CD4-positive, alpha-beta T cell treated with Interferon gamma for 1 hour (primary cell): ENCODE measurements around the gene PTPRM.

ENCODE experiments used
- DNase-seq: peaks from one replicate; pipeline ENCODE4 v3.0.0-alpha.2; 2020

The PTPRM gene

GRCh38 chr18:7630731-7631442 is 63.8 kb downstream of the PTPRM start:
- no peak for DNase-seq

GRCh38 chr18:7632152-7633098 is 65.3 kb downstream of the PTPRM start:
- no peak for DNase-seq

DNA sequence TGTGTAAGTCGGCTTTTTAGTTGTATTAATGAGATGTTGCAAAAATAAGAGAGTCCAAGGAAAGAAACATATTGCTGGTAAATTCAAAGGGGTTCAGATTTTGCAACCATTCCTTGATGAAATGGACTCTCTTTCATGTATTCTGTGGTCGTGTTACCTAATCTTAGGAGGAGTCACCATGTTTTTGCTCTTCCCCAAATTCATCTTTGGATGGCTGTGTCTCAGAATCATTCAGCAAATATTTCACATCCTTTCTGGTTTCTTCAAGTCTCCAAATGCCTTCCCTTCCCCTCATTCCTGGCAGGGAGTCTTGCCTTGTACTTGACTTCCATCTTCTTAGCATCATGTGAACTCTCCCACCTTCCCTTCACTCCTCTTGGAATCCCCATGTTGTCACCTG is 66.1 kb downstream of the PTPRM start:
- no peak for DNase-seq

GRCh38 chr18:7635948-7636347 is 68.8 kb downstream of the PTPRM start:
- no peak for DNase-seq

DNA sequence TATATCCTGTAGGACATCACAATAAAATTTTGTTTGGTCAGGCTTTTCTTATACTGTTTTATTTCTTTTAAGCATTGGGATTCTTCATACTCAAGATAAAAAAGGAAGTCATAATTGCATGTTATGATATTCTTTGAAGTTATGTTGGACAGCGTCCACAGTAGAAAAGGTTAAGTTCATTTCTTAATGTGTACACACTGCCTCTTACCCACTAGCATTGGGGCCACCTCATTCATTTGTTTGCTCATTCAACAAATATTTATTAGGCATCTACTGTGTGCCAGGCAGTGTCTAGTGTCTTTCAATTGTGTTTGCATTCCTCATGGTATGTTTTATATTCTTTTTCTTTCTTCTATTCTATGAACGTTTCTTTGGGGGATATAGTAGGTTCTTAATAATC is 70.2 kb downstream of the PTPRM start:
- DNase-seq: no peak

DNA sequence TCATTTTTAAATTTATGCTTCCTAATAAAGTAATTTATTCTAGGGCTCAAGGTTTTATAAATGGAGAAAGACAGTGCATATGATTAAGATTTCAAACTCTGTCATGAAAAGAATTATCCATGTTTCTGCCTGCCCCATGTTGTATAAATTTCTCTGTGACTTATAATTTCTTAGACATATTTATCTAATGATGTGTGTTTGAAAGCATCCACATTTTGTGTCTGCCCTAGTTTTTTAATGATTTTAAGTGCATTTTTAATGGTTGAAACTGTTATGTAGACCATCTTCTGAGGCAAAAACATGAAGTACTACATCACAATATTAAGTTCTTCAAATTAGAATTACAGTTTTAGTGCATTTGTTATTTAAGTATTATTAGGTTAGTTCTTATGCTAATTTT is 71.2 kb downstream of the PTPRM start:
- DNase-seq: no peak

- no peak for DNase-seq
Observed at GRCh38 chr18:7641813-7642212, 74.7 kb downstream of the PTPRM start.

DNA sequence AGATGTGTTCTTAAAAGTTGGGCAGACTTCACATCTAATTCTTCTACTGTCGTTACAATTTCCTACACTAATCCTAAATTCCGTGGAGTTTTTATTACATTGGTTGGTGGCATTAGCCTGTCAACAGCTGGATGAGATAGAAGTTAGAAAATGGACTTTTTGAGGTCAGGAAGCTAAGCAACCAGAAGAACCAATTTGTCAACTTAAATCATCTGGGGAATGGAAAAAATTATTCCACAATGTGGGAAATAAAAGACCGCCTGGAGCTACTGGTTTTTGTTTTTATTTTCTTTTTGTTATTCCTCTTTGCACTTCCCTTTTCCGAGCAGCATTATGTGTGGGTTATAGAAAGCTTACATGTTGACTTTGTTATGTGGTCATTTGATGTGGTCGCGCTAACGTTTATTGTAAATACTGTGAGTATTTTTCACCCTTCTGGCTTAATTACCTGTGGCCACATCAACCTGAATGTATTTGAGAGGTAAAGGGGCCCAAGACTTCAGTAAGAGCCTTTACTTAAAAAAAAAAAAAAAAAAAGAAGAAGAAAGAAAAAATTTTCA is 75.3 kb downstream of the PTPRM start:
- DNase-seq: no peak

DNA sequence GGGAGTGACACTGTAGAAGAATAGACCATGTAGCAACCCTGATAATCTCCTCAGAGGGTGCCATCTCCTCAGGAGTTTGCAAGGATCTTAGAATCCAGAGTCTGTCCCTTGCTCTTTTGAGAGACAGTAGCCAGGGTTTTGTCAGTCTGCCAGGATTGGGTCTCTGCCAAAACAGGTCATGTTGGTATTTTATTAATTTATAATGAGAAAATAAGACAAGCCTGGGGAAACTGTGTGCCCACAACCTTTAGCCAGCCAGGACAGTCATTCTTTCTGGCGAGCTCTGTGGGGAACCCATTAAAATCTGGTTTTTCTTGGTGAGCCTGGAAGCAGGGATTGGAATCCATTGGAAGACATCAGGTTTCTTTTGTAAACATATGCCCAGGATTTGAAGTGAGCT is 78.6 kb downstream of the PTPRM start:
- no peak for DNase-seq

- no peak for DNase-seq
Observed at GRCh38 chr18:7646174-7646886, 79.2 kb downstream of the PTPRM start.

DNA sequence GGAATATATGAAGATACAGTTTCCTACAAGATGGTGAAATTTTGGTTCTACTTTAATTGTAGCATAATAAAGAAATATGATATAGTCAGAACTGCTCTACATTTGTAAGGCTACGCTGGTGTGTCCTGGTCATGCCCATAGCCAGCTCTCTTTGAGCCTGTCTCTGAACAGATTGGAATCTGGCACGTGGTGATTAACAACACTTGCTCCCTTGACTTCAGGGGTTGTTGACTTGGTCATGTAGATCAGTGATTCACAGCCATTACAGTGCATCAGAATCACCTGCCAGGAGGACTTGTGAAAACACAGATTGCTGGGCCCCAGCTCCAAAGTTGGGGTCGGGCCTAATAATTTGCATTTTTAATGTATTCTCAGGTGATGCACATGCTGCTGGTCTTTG is 80.4 kb downstream of the PTPRM start:
- no peak for DNase-seq

GRCh38 chr18:7657050-7657449 is 89.9 kb downstream of the PTPRM start:
- no peak for DNase-seq

DNA sequence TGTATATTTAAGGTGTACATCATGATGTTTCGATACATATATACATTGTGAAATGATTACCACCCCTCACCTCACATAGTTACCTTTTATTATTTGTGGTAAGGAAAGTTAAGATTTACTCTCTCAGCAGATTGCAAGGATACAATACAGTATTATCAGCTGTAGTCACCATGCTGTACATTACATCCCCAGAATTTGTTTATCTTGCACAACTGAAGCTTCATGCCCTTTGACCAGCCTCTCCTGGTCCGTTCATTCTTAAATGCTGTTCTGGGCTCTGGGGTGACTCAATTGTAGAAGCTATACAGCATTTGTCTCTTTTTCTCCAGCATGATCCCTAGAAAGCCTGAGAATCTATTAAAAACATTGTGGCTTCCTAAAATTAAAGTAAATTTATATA is 90.8 kb downstream of the PTPRM start:
- no peak for DNase-seq

GRCh38 chr18:7658701-7659100 is 91.6 kb downstream of the PTPRM start:
- DNase-seq: no peak

DNA sequence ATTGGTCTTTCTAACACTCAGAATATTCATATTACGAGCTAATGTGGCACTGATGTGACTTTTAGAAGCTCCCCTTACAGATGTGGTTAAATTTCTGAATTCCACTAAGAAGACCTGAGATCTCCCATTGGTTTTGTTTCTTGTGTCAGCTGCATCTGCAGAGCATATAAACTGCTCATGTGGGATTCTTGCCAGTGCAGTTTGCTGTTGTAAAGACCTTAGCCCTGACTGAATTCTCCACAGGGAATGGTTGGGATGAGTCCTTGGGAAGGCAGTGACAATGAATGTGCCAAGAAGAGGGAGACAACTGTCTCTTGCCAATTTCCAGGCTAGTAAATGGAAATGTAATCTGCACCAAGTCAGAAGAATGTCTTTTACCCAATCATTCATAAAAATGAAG is 94.1 kb downstream of the PTPRM start:
- no peak for DNase-seq

DNA sequence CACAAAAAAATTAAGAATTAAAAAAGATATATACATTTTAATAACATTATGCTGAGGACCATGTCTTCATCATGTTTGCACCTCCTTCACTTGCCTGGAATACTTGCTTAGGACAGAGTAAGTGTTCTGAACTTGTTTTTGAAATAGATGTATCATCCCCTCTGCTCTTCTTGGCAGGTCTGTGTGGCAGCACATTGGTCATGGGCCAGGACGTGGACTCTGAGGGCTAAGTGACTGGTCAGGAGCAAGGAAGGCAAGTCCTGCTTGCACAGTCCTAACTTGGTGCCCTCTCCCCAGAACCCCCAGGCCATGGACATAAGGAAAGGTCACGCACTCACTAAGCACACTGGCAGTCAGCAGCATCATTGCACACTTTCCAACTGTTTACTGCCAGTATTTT is 95.8 kb downstream of the PTPRM start:
- no peak for DNase-seq

GRCh38 chr18:7663366-7664312 is 96.5 kb downstream of the PTPRM start:
- DNase-seq: no peak

GRCh38 chr18:7666195-7666776 is 99.2 kb downstream of the PTPRM start:
- DNase-seq: no peak

DNA sequence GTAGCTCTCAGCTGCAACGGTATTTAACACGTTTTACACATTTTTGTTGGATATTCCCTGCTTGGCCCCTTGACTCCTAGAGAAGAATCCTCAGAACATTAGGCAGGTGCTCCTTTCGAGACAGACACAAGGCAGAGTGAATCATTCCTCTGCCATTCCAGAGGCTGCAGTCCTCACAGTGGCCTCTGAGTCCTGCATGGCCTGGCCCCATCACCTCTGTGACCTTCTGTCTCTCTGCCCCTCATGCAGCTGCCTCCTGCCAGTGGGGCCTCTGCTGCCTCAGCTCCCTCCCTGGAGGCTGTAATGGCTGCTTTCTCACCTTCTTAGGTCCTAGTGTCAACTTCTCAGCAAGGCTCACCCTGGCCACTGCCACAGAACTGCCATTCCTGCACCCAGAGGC is 101.3 kb downstream of the PTPRM start:
- no peak for DNase-seq

DNA sequence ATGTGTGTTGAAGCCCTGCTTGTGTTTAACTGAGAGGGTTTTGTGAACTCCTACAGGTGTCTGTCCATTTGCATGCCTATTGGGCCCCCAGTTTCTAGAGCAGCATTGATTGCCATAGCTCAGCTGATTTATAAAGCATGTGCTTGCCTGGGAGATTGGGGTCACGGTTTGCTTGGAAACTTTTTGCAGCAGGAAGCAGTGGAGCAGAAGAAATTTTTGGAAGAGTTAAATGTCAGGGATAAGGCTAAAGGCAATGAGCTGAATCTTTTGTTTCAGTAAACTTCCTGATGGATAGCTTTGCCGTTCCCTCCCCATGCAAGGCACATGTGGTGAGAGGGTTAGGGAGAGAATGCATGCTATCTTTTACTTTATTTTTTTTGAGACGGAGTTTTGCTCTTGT is 102.2 kb downstream of the PTPRM start:
- no peak for DNase-seq

GRCh38 chr18:7671105-7671504 is 104.0 kb downstream of the PTPRM start:
- DNase-seq: no peak
